ENCODE data around the gene EMID1.

DNA sequence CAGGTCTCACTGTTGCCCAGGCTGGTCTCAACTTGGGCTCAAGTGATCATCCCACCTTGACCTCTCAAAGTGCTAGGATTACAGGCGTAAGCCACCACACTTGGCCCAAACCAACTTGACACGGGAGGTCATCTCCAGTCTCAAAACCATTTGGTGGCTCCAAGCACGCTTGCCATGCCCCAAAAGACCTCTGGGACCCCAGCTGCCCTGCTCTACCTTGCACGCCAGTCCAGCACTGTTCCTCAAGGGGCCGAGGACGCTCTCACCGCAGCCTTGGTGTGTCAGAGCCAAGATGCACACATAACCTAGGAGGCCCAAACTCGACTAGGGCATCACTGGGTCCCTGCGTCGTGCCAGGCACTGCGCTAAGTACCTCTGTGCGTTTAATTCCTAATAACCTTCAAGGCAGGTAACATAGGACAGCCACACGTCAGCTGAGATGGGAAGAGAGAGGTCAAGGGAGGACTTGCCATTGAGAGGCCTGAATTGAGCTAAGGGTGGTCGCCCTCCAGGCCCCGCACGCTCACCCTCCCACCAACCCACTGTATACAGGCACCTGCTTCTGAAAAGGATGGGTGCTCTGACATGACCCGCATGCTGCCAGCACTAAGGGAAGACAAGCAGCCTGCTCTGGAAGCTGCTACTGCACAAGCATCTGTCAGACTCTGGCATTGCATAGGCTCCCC, 96.2 kb downstream of the EMID1 start:
- TF ChIP-seq GATA2 (IDR thresholded peaks at IDR 0.05; ENCODE audit: low read depth, low read length) = no peak
- no peak for TF ChIP-seq GATA3 (IDR thresholded peaks at IDR 0.05; ENCODE audit: low read depth, low read length)

Measured in SH-SY5Y (cell line).